Bronchial epithelial cell (primary cell): ENCODE results near the gene PDK2. TPM values are rescaled to one million over a fixed set of nuclear protein-coding genes. Genes with fewer than 3 reads are reported as not detected.

ENCODE experiments used
- DNase-seq: peaks from one replicate; pipeline ENCODE4 v3.0.0-alpha.2; 2010; ENCODE audit warnings: low read depth
- FAIRE-seq: peaks from 2 replicates; lab custom pipeline; 2011; peaks lifted over from hg19 to GRCh38; lab: Jason Lieb, UNC
- H3K27me3 ChIP-seq: 2 replicates; pipeline ENCODE4 v1.5.1; 2011; ENCODE audit warnings: low read length; ENCODE audit not compliant: control insufficient read depth, insufficient read depth
- H3K36me3 ChIP-seq: 2 replicates; pipeline ENCODE4 v1.5.1; 2011; ENCODE audit warnings: low read length; ENCODE audit not compliant: control insufficient read depth, insufficient read depth
- H3K4me3 ChIP-seq: 2 replicates; pipeline ENCODE4 v1.5.1; 2011; ENCODE audit warnings: mild to moderate bottlenecking, low read depth, low read length, control low read depth
- total RNA-seq: library from RNA; depleted of rRNA; stranded (reverse); fragments of >200 nt; gene quantifications from 2 replicates; pipeline ENCODE4 v1.2.1, GENCODE V29; 2014
- TF ChIP-seq, protein P1 (sequence below): IDR thresholded peaks from 2 replicates; pipeline ENCODE4 v1.5.1; 2011; ENCODE audit warnings: mild to moderate bottlenecking, moderate library complexity, low read length, control low read depth, inconsistent platforms; ENCODE audit not compliant: insufficient read depth, severe bottlenecking

Gene PDK2
- total RNA-seq, 1 donor from 2014 or later = 0.79 TPM

DNA sequence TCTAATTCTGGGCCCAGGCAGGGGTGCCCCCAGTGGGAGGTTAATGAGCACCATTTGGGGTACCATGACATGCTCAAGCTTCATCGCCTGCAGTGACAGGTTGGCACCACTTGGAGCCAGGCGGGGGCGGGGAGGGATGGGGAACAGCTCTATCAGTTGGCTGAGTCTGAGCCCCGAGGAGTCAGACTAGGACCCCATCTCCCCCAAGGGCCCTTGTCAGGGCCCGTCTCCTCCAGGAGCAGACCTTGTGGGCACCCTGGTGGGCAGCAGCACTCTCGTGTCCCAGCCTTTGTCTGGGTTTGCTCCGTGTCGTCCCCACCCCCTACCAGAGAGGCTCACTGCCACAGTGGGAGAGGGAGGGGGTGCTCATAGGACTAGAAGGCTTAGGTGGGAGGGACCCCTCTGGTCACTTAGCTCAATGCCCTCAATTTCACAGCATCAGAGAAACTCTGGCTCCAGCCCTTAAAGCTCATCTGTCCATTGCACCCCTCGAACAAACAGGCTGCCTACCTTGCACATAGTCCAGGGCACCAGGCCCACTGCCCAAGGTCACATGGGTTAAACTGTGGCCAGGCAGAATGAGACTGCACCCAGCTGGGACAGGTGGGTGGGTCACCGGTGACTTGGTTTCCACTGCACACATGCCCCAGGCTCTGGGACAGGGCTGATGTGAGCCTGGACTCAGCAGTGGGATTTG, 51.2 kb downstream of the PDK2 start:
- H3K4me3 ChIP-seq = no peak overlapping the region
- FAIRE-seq (no peak), DNase-seq (no peak)
- TF ChIP-seq, protein P1, sequence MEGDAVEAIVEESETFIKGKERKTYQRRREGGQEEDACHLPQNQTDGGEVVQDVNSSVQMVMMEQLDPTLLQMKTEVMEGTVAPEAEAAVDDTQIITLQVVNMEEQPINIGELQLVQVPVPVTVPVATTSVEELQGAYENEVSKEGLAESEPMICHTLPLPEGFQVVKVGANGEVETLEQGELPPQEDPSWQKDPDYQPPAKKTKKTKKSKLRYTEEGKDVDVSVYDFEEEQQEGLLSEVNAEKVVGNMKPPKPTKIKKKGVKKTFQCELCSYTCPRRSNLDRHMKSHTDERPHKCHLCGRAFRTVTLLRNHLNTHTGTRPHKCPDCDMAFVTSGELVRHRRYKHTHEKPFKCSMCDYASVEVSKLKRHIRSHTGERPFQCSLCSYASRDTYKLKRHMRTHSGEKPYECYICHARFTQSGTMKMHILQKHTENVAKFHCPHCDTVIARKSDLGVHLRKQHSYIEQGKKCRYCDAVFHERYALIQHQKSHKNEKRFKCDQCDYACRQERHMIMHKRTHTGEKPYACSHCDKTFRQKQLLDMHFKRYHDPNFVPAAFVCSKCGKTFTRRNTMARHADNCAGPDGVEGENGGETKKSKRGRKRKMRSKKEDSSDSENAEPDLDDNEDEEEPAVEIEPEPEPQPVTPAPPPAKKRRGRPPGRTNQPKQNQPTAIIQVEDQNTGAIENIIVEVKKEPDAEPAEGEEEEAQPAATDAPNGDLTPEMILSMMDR = peak; percentile 40
- H3K36me3 ChIP-seq = peaks cover 17% of the 10 kb centered on the region
- no peaks in the 10 kb centered on the region for H3K27me3 ChIP-seq

DNA sequence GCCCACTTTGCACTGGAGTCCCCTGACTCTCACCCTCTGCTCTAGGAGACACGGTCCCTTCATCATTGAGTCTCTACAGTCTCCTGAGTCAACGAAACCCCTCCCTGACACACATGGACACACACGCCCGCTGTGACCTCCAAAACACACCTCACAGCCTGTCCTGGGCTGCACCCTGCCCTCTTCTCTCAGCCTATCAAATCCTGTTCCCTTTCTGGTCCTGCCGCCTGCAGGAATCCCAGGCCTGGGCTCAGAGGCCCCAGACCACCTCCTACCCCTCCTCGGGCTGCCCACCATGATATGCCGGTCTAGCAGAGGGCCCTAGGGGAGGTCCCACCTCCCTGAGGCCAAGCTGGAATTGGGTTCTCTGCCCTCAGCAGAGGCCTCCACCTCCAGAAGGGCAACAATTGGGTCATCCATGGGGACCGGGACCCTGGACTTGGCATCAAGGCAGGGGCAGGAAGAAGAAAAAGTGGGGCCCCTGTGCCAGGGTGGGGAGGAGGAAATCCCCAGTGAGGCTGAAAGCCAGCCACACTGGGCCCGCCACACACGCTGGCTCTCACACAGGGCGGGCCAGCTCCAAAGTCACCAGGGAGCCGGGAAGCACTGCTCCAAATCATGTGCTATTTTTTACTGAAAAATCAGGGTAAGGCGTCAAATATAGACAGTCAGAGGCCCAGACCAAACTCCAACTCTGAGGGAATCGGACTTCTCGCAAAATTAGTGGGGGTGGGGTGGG, 51.9 kb downstream of the PDK2 start:
- H3K27me3 ChIP-seq = no peaks in the 10 kb centered on the region
- FAIRE-seq (no peak), DNase-seq (no peak)
- peaks cover 12% of the 10 kb centered on the region for H3K36me3 ChIP-seq
- H3K4me3 ChIP-seq = no peak overlapping the region
- TF ChIP-seq, protein P1 = no peak

- Histone ChIP-seq H3K36me3 (peaks cover 11% of the 10 kb centered on the region), H3K4me3 (peak overlapping the region; percentile 70), H3K27me3 (no peaks in the 10 kb centered on the region)
- FAIRE-seq = no peak
- TF ChIP-seq, protein P1 = no peak
- DNase-seq = no peak
Measured at GRCh38 chr17:50147841-50148225, 52.7 kb downstream of the PDK2 start.

GRCh38 chr17:50148226-50149090, 53.3 kb downstream of the PDK2 start:
- H3K27me3 ChIP-seq = no peaks in the 10 kb centered on the region
- DNase-seq = peak; percentile 84
- no peak for FAIRE-seq
- H3K4me3 ChIP-seq = peak overlapping the region; percentile 70
- TF ChIP-seq, protein P1 = peak; percentile 64
- peaks cover 8% of the 10 kb centered on the region for H3K36me3 ChIP-seq

GRCh38 chr17:50149091-50149416, 53.9 kb downstream of the PDK2 start:
- Histone ChIP-seq H3K27me3 (no peaks in the 10 kb centered on the region), H3K36me3 (peaks cover 5% of the 10 kb centered on the region), H3K4me3 (peak overlapping the region; percentile 70)
- FAIRE-seq (no peak), DNase-seq (no peak)
- TF ChIP-seq, protein P1 = no peak
